Subcutaneous abdominal adipose tissue (tissue), 5 donors: Measurements from ENCODE around the gene CCP110.

ENCODE experiments used
- H3K27ac ChIP-seq: one replicate; pipeline ENCODE4 v1.7.0; 2013; ENCODE audit warnings: low read depth, mild to moderate bottlenecking, inconsistent platforms, low read length, moderate library complexity
- H3K27me3 ChIP-seq, 5 donors: one replicate each; pipeline ENCODE4 v1.7.0; 2013; ENCODE audit warnings: low read length in 5 of 5, inconsistent platforms in 1 of 5; ENCODE audit not compliant: control insufficient read depth in 5 of 5, insufficient read depth in 4 of 5
- H3K36me3 ChIP-seq, 5 donors: one replicate each; pipeline ENCODE4 v1.7.0; 2013; ENCODE audit warnings: low read length in 5 of 5; ENCODE audit not compliant: control insufficient read depth in 5 of 5, insufficient read depth in 5 of 5
- H3K4me1 ChIP-seq, 5 donors: one replicate each; pipeline ENCODE4 v1.7.0; 2013; ENCODE audit warnings: low read length in 5 of 5, mild to moderate bottlenecking in 3 of 5, moderate library complexity in 1 of 5; ENCODE audit not compliant: control insufficient read depth in 5 of 5, insufficient read depth in 5 of 5
- H3K4me3 ChIP-seq, 5 donors: one replicate each; pipeline ENCODE4 v1.7.0; 2013; ENCODE audit warnings: low read length in 5 of 5, low read depth in 1 of 5
- H3K9ac ChIP-seq, 5 donors: one replicate each; pipeline ENCODE4 v1.7.0; 2013; ENCODE audit warnings: low read length in 5 of 5, mild to moderate bottlenecking in 4 of 5, moderate library complexity in 3 of 5
- H3K9me3 ChIP-seq, 5 donors: one replicate each; pipeline ENCODE4 v1.7.0; 2013; ENCODE audit warnings: low read length in 5 of 5; ENCODE audit not compliant: control insufficient read depth in 5 of 5
- donor health status: healthy.
- donor health status: healthy.
- donor health status: healthy.
- donor health status: healthy.
- donor health status: healthy.

The CCP110 gene

GRCh38 chr16:19486750-19487325 lies 36.9 kb upstream of the CCP110 start:
- Histone ChIP-seq H3K4me3 (no peak overlapping the region), H3K9ac (no peak overlapping the region), H3K36me3 (no peaks in the 10 kb centered on the region), H3K9me3 (no peaks in the 10 kb centered on the region), H3K27ac (no peak overlapping the region), H3K4me1 (peaks cover 5 to 13% (median 8%) of the 10 kb centered on the region in 5 donors), H3K27me3 (no peaks in the 10 kb centered on the region)

GRCh38 chr16:19488213-19488640 lies 35.5 kb upstream of the CCP110 start:
- Histone ChIP-seq H3K27ac (no peak overlapping the region), H3K36me3 (no peaks in the 10 kb centered on the region), H3K27me3 (no peaks in the 10 kb centered on the region), H3K9me3 (no peaks in the 10 kb centered on the region), H3K4me3 (no peak overlapping the region), H3K9ac (no peak overlapping the region), H3K4me1 (peaks cover 5 to 13% (median 8%) of the 10 kb centered on the region in 5 donors)

GRCh38 chr16:19490619-19491018 lies 33.1 kb upstream of the CCP110 start:
- Histone ChIP-seq H3K36me3 (no peaks in the 10 kb centered on the region), H3K4me1 (peaks cover 7 to 17% (median 13%) of the 10 kb centered on the region in 5 donors), H3K9me3 (no peaks in the 10 kb centered on the region), H3K27ac (no peak overlapping the region), H3K27me3 (no peaks in the 10 kb centered on the region), H3K4me3 (no peak overlapping the region), H3K9ac (no peak overlapping the region)

- Histone ChIP-seq H3K36me3 (peaks cover 0 to 31% (median 14%) of the 10 kb centered on the region in 5 donors), H3K9me3 (no peaks in the 10 kb centered on the region), H3K4me3 (no peak overlapping the region), H3K27ac (no peak overlapping the region), H3K9ac (no peak overlapping the region), H3K27me3 (no peaks in the 10 kb centered on the region), H3K4me1 (peaks cover 3 to 8% (median 4%) of the 10 kb centered on the region in 5 donors)
These were observed 26.6 kb upstream of the CCP110 start for GRCh38 chr16:19497176-19497575.

- Histone ChIP-seq H3K9ac (no peak overlapping the region), H3K36me3 (peaks cover 2 to 49% (median 27%) of the 10 kb centered on the region in 5 donors), H3K27me3 (no peaks in the 10 kb centered on the region), H3K9me3 (no peaks in the 10 kb centered on the region), H3K4me1 (peaks cover 0 to 3% (median 0%) of the 10 kb centered on the region in 5 donors), H3K27ac (no peak overlapping the region), H3K4me3 (no peak overlapping the region)
These were observed 24.7 kb upstream of the CCP110 start for GRCh38 chr16:19499006-19499405.

- Histone ChIP-seq H3K9me3 (no peaks in the 10 kb centered on the region), H3K27me3 (no peaks in the 10 kb centered on the region), H3K36me3 (peaks cover 6 to 54% (median 30%) of the 10 kb centered on the region in 5 donors), H3K4me3 (no peak overlapping the region), H3K9ac (no peak overlapping the region), H3K4me1 (peaks cover 0 to 3% (median 0%) of the 10 kb centered on the region in 5 donors), H3K27ac (no peak overlapping the region)
These were observed 24.3 kb upstream of the CCP110 start for GRCh38 chr16:19499481-19499880.

GRCh38 chr16:19502395-19503131 lies 21.2 kb upstream of the CCP110 start:
- H3K4me3 ChIP-seq: no peak overlapping the region
- H3K36me3 ChIP-seq: peaks cover 25 to 73% (median 39%) of the 10 kb centered on the region in 5 donors
- H3K9me3 ChIP-seq: no peaks in the 10 kb centered on the region
- H3K27me3 ChIP-seq: no peaks in the 10 kb centered on the region
- no peak overlapping the region for H3K9ac ChIP-seq
- H3K4me1 ChIP-seq: peaks cover 0 to 3% (median 2%) of the 10 kb centered on the region in 5 donors
- no peak overlapping the region for H3K27ac ChIP-seq

GRCh38 chr16:19503461-19504075 lies 20.2 kb upstream of the CCP110 start:
- H3K9me3 ChIP-seq: no peaks in the 10 kb centered on the region
- no peaks in the 10 kb centered on the region for H3K27me3 ChIP-seq
- no peak overlapping the region for H3K27ac ChIP-seq
- peaks cover 0 to 13% (median 8%) of the 10 kb centered on the region in 5 donors for H3K4me1 ChIP-seq
- no peak overlapping the region for H3K9ac ChIP-seq
- H3K4me3 ChIP-seq: no peak overlapping the region
- H3K36me3 ChIP-seq: peaks cover 28 to 81% (median 39%) of the 10 kb centered on the region in 5 donors

- H3K27ac ChIP-seq: no peak overlapping the region
- H3K4me1 ChIP-seq: peaks cover 0 to 16% (median 10%) of the 10 kb centered on the region in 5 donors
- H3K9ac ChIP-seq: no peak overlapping the region
- H3K27me3 ChIP-seq: no peaks in the 10 kb centered on the region
- H3K9me3 ChIP-seq: no peaks in the 10 kb centered on the region
- no peak overlapping the region for H3K4me3 ChIP-seq
- peaks cover 35 to 74% (median 39%) of the 10 kb centered on the region in 5 donors for H3K36me3 ChIP-seq
These were observed 18.0 kb upstream of the CCP110 start for GRCh38 chr16:19505600-19506303.
